ENCODE data around the gene CST3.

CST3 gene

DNA sequence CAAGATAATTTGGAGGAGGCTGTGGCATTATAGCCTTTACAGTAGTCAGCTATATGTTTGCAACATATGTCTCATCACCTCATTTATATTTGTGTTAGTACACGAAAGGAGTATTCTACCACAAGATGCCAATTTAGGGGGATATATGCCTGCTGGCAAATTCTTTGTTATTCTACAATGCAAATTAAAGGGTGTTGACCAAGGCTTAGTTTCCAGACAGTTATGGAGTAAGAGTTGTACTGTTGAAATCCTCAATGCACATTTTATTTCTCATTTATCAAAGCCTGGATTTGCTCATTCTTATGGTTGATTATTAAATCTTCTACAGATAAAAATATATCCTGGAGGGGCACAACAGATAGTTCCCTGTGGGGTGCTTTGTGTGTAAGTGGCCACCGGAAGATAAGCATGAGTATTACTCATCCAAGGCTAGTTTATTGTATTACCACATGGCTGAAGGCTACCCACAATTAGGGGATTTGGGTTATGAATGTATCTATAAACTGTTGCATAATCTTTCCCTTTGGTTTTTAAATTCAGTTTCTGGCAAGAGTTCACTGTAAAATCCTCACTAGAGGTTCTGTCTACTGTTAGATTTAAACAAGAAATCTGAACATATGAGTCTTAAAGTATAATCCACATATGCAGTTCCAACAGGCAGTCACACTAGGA, 41.0 kb downstream of the CST3 start:
- H3K4me3 ChIP-seq (ENCODE audit: low read depth, low read length): no peak overlapping the region
- DNase-seq (ENCODE audit: low read depth): peak; percentile 74
- TF ChIP-seq POLR2A (IDR thresholded peaks at IDR 0.05; ENCODE audit: extremely low read depth, insufficient read length) (no peak), MYC (IDR thresholded peaks at IDR 0.05; ENCODE audit: low read depth, low read length) (no peak)
- TF ChIP-seq, protein P1, sequence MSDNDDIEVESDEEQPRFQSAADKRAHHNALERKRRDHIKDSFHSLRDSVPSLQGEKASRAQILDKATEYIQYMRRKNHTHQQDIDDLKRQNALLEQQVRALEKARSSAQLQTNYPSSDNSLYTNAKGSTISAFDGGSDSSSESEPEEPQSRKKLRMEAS (IDR thresholded peaks at IDR 0.05; ENCODE audit: low read depth, low read length): no peak
- TF ChIP-seq, protein P2, sequence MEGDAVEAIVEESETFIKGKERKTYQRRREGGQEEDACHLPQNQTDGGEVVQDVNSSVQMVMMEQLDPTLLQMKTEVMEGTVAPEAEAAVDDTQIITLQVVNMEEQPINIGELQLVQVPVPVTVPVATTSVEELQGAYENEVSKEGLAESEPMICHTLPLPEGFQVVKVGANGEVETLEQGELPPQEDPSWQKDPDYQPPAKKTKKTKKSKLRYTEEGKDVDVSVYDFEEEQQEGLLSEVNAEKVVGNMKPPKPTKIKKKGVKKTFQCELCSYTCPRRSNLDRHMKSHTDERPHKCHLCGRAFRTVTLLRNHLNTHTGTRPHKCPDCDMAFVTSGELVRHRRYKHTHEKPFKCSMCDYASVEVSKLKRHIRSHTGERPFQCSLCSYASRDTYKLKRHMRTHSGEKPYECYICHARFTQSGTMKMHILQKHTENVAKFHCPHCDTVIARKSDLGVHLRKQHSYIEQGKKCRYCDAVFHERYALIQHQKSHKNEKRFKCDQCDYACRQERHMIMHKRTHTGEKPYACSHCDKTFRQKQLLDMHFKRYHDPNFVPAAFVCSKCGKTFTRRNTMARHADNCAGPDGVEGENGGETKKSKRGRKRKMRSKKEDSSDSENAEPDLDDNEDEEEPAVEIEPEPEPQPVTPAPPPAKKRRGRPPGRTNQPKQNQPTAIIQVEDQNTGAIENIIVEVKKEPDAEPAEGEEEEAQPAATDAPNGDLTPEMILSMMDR (IDR thresholded peaks at IDR 0.05; ENCODE audit: low read depth, low read length): no peak

DNA sequence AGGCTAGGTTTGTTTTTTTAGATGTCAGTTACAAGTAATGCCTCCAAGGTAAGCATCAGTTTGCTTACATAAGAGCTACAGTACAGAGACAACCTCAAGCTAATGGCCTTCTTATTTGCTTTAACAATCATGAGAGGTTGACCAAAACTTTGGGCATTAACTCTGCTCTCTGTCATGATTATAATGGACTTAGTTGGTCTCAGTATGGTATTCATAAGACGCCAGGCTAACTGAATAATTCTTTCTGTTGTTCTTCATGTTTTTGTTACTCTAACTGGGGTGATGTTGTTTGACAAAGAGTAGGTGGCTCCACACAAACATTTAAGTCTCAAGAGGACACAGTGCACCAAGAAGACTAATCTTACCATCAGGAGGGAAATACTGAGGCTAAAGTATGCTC, 41.8 kb downstream of the CST3 start:
- DNase-seq (ENCODE audit: low read depth): no peak
- no peak overlapping the region for H3K4me3 ChIP-seq (ENCODE audit: low read depth, low read length)
- TF ChIP-seq POLR2A (IDR thresholded peaks at IDR 0.05; ENCODE audit: extremely low read depth, insufficient read length): no peak
- TF ChIP-seq, protein P2 (IDR thresholded peaks at IDR 0.05; ENCODE audit: low read depth, low read length): no peak
- TF ChIP-seq, protein P1 (IDR thresholded peaks at IDR 0.05; ENCODE audit: low read depth, low read length): no peak
- no peak for TF ChIP-seq MYC (IDR thresholded peaks at IDR 0.05; ENCODE audit: low read depth, low read length)

DNA sequence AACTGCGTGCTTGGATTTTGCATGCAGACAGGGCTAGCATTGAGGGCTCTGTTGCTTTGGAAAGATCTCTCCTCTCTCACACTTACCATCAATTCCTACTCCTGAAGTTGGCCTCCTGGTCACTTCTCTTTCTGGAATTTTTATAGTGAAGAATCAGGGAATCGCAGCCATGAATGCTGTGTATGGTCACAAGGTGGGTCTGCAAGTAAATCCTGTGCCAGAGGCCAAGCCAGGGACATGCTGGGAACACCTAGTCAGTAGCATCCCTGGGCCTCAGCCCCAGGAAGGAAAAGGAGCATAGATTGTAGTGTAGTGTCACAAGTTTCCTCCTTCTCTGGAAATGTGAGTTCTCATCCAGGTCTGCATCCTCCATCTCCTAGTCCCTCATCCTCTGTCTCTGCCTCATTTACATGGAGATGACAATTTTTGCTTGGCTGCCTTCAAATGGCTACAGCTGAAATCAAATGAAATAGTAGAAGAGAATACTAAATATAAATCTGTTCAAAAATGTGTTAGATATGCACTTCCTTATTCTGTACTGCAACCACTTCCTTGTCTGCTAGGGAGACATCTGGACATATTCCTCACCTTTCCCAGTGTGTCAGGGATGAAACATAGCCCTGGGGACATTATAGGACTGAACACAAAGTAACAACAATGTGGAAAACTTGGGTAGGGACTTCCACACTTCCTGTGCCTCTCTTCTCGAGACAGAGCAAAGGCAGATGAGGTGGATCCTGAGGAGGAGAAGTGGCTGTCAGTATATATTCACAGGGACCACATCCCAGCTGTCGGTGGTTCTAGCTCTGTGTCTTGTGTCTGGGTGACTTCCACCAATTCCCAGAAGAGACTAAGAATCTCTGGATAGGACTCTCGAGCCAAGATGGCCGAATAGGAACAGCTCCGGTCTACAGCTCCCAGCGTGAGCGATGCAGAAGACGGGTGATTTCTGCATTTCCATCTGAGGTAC, 49.0 kb downstream of the CST3 start:
- TF ChIP-seq MYC (IDR thresholded peaks at IDR 0.05; ENCODE audit: low read depth, low read length) (no peak), POLR2A (IDR thresholded peaks at IDR 0.05; ENCODE audit: extremely low read depth, insufficient read length) (no peak)
- TF ChIP-seq, protein P1 (IDR thresholded peaks at IDR 0.05; ENCODE audit: low read depth, low read length): no peak
- TF ChIP-seq, protein P2 (IDR thresholded peaks at IDR 0.05; ENCODE audit: low read depth, low read length): no peak
- DNase-seq (ENCODE audit: low read depth): no peak
- no peak overlapping the region for H3K4me3 ChIP-seq (ENCODE audit: low read depth, low read length)

DNA sequence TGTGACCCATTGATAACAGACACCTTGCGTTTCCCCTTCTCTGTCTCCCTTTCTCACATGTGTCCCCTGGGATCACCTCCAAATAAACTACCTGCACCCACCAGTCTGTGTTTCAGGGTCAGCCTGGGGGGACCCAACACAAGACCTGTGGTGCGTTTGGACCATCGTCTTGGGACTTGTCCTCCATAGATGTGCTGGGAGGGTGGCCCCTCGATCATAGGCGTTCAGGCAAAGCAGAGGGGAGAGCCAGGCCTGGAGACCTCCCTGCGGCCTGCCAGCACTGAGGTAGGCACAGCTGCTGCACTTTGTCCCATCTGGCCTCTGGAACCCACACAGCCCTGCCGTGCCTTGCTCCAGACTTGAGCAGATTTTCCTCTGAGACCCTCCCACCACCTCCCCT, 50.1 kb downstream of the CST3 start:
- TF ChIP-seq, protein P1 (IDR thresholded peaks at IDR 0.05; ENCODE audit: low read depth, low read length): no peak
- TF ChIP-seq POLR2A (IDR thresholded peaks at IDR 0.05; ENCODE audit: extremely low read depth, insufficient read length): no peak
- TF ChIP-seq MYC (IDR thresholded peaks at IDR 0.05; ENCODE audit: low read depth, low read length): no peak
- TF ChIP-seq, protein P2 (IDR thresholded peaks at IDR 0.05; ENCODE audit: low read depth, low read length): no peak
- DNase-seq (ENCODE audit: low read depth): no peak
- no peak overlapping the region for H3K4me3 ChIP-seq (ENCODE audit: low read depth, low read length)

DNA sequence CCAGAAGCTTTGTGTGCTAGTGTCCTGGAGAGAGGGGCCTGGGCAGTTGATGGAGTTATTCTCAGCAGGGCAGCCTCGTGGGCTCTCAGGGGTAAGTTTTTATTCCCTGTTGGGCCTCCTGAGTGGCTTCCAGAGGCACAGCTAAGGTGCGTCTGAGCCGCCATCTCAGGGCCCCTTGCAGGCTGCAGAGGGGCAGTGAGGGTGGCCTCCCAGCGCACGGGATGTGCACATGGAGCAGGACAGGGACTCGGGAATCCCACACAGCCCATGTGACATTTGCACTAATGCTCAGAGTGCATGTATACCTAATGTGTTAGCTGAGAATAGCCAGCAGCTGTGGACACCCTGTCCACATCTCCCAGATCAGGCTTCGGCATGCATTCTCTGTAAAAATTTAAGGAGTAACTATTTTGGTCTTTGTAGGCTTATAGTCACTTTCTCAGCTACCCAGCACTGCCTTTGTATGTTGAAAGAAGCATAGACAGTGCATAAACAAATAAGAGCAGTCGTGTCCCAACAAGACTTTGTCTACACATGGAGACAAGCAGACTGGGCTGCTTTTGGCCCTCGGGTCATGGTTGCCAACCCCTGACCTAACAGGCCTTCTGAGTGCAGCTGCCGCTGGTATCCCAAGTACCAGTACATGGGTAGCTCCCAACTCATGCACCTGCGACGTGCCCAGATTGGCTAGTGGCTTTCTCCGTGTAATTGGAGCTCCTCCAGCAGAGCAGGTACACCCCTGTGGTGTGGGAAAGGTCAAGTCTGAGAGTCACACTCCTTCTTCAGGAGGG, 50.8 kb downstream of the CST3 start:
- no peak overlapping the region for H3K4me3 ChIP-seq (ENCODE audit: low read depth, low read length)
- TF ChIP-seq, protein P2 (IDR thresholded peaks at IDR 0.05; ENCODE audit: low read depth, low read length): no peak
- no peak for TF ChIP-seq POLR2A (IDR thresholded peaks at IDR 0.05; ENCODE audit: extremely low read depth, insufficient read length)
- no peak for TF ChIP-seq MYC (IDR thresholded peaks at IDR 0.05; ENCODE audit: low read depth, low read length)
- TF ChIP-seq, protein P1 (IDR thresholded peaks at IDR 0.05; ENCODE audit: low read depth, low read length): no peak
- DNase-seq (ENCODE audit: low read depth): no peak
